ENCODE results near the gene GOLGA7B.

GOLGA7B gene

DNA sequence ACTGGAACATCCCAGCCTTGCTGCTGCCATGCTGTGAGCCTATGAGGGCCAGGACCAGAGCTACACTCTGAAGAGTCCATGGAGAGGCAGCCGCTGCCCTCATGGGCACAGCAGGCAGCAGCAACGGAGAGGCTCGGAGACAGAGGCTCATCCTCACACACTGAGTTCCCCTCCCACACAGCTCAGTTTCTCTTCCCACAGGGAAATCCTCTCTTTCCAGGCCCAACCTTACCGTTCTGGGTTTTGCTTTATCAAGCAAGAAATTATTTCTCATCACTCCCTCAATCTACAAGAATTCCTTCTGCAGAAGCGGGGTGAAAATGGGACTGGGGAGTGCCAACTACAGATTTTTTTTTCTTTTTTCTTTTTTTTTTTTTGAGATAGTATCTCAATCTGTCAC, 36.6 kb downstream of the GOLGA7B start:
- no peak for DNase-seq (ENCODE audit: low spot score in 2 of 2)
- no peaks in the 10 kb centered on the region for H3K9me3 ChIP-seq
- H3K4me1 ChIP-seq = no peaks in the 10 kb centered on the region
- in situ Hi-C loops (cut with MboI; ENCODE audit: low sequenced_read_pairs) = no loop called here
- no peaks in the 10 kb centered on the region for H3K36me3 ChIP-seq (replicated peaks)
- H3K4me3 ChIP-seq = no peak overlapping the region
- 0 out of 2 replicates have a peak, but pooled peaks cover 3% of the 10 kb centered on the region for H3K27me3 ChIP-seq (ENCODE audit: low read depth)

DNA sequence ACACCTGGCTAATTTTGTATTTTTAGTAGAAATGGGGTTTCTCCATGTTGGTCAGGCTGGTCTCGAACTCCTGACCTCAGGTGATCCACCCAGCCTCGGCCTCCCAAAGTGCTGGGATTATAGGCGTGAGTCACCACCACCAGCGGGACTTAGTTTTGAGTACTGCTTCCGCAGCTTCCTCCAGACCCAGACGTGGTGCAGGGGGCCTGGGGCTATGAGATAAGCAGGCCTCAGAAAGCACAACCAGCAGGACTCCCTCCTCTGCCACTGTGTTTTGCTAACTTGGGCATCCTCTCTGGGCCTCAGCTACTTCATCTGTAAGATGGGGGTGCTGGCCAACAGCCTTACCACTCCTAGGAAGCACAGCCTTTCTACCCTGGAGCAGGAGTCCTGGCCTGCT, 37.8 kb downstream of the GOLGA7B start:
- in situ Hi-C loops (cut with MboI; ENCODE audit: low sequenced_read_pairs) = no loop called here
- Histone ChIP-seq H3K9me3 (no peaks in the 10 kb centered on the region), H3K4me1 (no peaks in the 10 kb centered on the region), H3K4me3 (no peak overlapping the region), H3K36me3 (replicated peaks) (no peaks in the 10 kb centered on the region), H3K27me3 (ENCODE audit: low read depth) (0 out of 2 replicates have a peak, but pooled peaks cover 3% of the 10 kb centered on the region)
- no peak for DNase-seq (ENCODE audit: low spot score in 2 of 2)

DNA sequence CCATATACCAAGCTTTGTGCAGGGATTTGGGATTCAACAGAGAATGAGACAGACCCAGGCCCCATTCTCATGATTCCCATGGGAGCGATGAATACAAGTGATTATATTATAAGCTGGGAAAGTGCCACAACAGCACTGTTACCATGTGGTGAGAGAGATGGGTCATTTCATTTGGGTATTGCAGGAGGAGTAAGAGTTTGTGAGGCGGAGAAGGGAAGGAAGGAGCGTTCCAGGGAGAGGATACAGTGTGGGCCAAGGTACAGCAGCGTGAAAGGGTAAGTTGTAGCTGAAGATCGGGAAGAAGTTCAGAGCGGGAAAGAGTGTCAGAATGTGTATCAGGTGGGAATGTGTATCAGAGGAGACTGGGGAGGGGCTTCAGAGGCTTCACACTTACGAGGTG, 38.5 kb downstream of the GOLGA7B start:
- Histone ChIP-seq H3K36me3 (replicated peaks) (no peaks in the 10 kb centered on the region), H3K4me3 (no peak overlapping the region), H3K4me1 (no peaks in the 10 kb centered on the region), H3K27me3 (ENCODE audit: low read depth) (0 out of 2 replicates have a peak, but pooled peaks cover 3% of the 10 kb centered on the region), H3K9me3 (no peaks in the 10 kb centered on the region)
- DNase-seq (ENCODE audit: low spot score in 2 of 2) = no peak
- in situ Hi-C loops (cut with MboI; ENCODE audit: low sequenced_read_pairs) = no loop called here

DNA sequence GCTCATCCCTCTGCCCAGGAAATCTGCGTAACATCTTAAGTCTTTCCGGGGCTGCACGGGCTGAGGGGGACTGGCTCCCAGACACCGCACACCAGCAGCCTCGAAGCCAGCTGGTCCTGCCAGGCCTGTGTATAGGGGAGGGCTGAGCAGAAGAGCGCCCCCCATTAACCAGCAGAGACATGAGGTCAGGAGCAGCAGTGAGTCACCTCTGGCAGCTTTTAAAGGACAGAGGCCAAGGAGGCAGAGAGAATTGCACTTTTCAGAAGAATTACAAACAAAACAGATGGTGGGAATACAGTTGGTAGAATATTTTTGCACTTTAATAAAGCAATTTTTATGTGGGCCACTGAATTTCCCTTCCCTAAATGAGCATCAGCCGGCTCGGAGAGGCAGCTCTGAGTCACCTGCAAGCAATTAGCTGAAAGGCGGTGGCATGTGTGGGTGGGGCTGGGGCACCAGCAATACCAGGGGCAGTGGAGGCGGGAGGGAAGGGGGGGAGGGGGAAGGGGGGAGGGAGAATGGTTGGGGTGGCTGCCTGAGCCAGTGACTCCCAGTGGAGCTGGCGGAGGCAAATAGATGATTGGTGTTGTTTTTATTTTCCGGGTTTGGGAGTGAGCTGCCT, 39.1 kb downstream of the GOLGA7B start:
- no peak overlapping the region for H3K4me3 ChIP-seq
- no peak for DNase-seq (ENCODE audit: low spot score in 2 of 2)
- H3K4me1 ChIP-seq = no peaks in the 10 kb centered on the region
- peaks cover 4% of the 10 kb centered on the region; the same call in 1 of the 2 replicates for H3K27me3 ChIP-seq (ENCODE audit: low read depth)
- H3K9me3 ChIP-seq = no peaks in the 10 kb centered on the region
- in situ Hi-C loops (cut with MboI; ENCODE audit: low sequenced_read_pairs) = no loop called here
- H3K36me3 ChIP-seq (replicated peaks) = no peaks in the 10 kb centered on the region

DNA sequence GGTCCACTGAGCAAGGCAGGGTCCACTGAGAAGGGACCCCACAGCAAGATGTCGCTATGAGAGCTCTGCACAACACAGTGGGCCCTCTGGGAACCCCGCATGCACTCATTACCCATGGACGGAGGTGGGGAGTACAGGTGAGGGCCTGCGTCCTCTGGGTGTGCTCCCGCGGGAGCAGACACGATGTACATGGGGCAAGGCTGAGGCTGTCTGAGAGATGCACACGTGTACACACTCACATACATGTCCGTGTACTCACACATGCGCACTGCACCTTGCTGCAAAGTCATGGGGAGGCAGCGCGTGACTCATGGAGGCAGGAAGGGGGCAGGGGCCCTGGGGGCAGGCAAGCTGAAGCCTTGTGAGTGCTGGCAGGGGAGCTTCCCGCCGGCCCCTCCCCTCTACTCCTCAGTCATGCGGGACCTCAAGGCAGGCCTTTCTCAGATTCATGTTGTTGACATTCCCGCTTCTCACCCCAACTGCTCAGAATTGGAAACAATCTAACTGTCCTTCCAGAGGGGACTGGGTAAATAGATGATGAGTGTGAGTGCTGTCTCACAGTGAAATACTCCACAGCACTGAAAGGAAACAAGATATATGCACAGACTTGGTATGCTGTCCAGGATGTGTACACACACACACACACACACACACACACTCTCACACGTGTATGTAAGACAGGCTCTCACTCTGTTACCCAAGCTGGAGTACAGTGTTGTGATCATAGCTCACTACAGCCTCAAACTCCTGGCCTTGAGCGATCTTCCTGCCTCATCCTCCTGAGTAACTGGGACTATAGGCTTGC, 40.0 kb downstream of the GOLGA7B start:
- in situ Hi-C loops (cut with MboI; ENCODE audit: low sequenced_read_pairs) = no loop called here
- no peak for DNase-seq (ENCODE audit: low spot score in 2 of 2)
- no peaks in the 10 kb centered on the region for H3K36me3 ChIP-seq (replicated peaks)
- H3K4me3 ChIP-seq = no peak overlapping the region
- peaks cover 8% of the 10 kb centered on the region; the same call in 1 of the 2 replicates for H3K27me3 ChIP-seq (ENCODE audit: low read depth)
- H3K4me1 ChIP-seq = no peaks in the 10 kb centered on the region
- H3K9me3 ChIP-seq = no peaks in the 10 kb centered on the region

DNA sequence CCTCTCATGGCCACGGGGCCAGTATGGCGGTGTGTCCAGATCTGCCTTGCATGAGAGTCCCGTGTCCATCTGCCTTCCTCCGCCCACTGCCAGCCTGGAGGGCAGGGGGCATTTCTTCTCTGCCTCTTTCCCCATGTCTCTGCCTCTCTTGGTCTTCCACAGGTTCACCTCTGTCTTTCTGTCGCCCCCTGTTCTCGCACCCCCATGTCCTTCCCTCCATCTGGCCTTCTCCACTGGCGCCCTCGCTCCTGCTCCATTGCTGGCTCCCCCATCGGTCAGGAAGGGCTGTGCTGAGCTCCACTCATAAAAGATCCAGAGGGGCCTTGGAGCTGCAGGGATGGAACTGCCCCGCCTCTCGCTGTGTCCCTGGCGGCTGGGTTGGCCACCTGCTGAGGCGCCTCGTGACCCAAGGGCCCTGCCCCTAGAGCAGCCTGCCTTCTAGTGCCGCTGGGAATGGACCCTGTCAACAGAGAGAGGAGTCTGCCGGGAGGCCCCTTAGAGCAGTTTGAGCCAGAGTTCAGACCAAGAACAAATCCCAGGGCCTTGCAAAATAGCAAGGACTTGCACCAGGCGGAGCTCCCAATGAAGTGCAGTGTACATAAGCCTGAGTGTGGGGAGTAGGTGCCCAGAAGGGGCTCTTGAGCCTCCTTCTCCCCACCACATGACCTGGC, 42.0 kb downstream of the GOLGA7B start:
- Histone ChIP-seq H3K4me1 (no peaks in the 10 kb centered on the region), H3K9me3 (no peaks in the 10 kb centered on the region), H3K36me3 (replicated peaks) (no peaks in the 10 kb centered on the region), H3K4me3 (no peak overlapping the region), H3K27me3 (ENCODE audit: low read depth) (peaks cover 8% of the 10 kb centered on the region; the same call in 1 of the 2 replicates)
- DNase-seq (ENCODE audit: low spot score in 2 of 2) = no peak
- in situ Hi-C loops (cut with MboI; ENCODE audit: low sequenced_read_pairs) = no loop called here

DNA sequence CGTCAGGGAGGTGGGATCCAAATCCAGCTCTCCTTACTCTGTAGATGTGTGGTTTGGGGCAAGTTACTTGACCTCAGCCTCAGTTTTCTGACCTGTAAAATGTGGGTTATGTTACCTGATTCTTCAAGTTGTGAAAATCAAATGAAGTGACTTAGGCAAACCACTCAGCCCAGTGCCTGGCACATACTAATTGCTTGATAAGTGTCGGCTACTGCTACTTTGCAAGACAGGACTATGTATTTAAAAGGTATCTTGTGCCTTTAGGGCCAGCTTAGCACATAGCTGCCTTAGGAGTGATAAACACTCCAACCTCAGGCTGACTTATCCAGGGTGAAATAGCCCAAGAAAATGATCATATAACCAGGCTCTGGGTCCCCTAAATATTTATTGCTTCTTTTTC, 42.9 kb downstream of the GOLGA7B start:
- Histone ChIP-seq H3K27me3 (ENCODE audit: low read depth) (peaks cover 8% of the 10 kb centered on the region; the same call in 1 of the 2 replicates), H3K4me3 (no peak overlapping the region), H3K4me1 (no peaks in the 10 kb centered on the region), H3K36me3 (replicated peaks) (no peaks in the 10 kb centered on the region), H3K9me3 (no peaks in the 10 kb centered on the region)
- DNase-seq (ENCODE audit: low spot score in 2 of 2) = no peak
- in situ Hi-C loops (cut with MboI; ENCODE audit: low sequenced_read_pairs) = no loop called here

DNA sequence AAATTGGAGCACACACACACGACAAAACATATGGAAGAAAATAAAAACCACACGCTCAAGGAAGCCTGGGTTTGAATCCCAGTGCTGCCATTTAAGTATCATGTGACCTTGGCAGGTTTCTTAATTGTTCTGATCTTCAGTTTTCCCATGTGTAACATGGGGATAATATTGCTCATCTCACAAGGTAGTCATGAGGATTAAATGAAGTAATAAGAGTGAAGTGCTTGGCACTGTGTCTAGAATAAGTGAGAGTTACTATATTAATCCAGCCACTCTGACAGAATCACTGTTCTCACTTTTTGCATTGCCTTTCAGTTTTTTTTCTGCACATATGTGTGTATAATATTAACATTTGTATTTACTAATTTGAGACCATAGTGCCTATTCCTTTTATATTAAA, 43.3 kb downstream of the GOLGA7B start:
- no peaks in the 10 kb centered on the region for H3K4me1 ChIP-seq

DNA sequence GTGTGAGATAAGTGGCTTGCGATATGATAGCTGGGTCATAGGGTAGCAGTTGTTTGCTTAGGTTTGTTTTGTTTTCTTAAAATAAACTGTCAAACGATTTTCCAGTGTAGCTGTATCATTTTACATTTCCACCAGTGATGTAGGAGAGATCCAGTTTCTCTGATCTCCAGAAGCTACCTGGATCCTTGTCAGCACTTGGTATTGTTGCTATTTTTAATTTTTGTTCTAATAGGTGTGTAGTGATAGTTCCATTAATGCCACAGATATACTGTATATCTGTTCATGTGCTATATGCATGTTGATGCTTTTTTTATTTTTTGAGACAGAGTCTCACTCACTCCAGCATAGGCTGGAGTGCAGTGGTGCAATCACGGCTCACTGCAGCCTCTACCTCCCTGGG, 44.4 kb downstream of the GOLGA7B start:
- H3K4me1 ChIP-seq = no peaks in the 10 kb centered on the region
- DNase-seq (ENCODE audit: low spot score in 2 of 2) = no peak
- no peaks in the 10 kb centered on the region for H3K9me3 ChIP-seq
- H3K4me3 ChIP-seq = no peak overlapping the region
- H3K27me3 ChIP-seq (ENCODE audit: low read depth) = peaks cover 5% of the 10 kb centered on the region; the same call in 1 of the 2 replicates
- no peaks in the 10 kb centered on the region for H3K36me3 ChIP-seq (replicated peaks)
- in situ Hi-C loops (cut with MboI; ENCODE audit: low sequenced_read_pairs) = no loop called here

More for the DNA sequence above, 43.3 kb downstream of the GOLGA7B start:
- H3K9me3 ChIP-seq = no peaks in the 10 kb centered on the region
- peaks cover 8% of the 10 kb centered on the region; the same call in 1 of the 2 replicates for H3K27me3 ChIP-seq (ENCODE audit: low read depth)
- H3K4me3 ChIP-seq = no peak overlapping the region
- DNase-seq (ENCODE audit: low spot score in 2 of 2) = no peak
- no peaks in the 10 kb centered on the region for H3K36me3 ChIP-seq (replicated peaks)
- in situ Hi-C loops (cut with MboI; ENCODE audit: low sequenced_read_pairs) = no loop called here

DNA sequence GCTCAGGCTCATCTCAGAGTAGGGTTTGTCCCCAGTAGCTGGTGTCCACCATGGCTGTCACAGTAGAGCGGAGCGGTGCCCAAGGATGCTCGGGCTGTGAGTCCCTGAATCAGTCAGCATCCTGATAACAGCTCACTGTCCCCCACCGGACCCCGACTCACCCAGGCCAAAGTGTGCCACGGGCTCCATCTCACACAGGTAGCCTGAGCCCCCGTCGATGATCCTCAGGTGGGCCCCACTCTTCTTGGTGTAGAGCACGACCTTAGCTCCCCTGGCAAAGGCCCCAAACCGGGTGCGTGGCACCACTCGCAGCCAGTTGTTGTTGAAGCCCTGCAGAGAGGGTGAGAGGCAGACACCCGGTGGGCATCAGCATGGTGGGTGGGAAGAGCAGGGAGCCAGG, 45.4 kb downstream of the GOLGA7B start:
- H3K36me3 ChIP-seq (replicated peaks) = no peaks in the 10 kb centered on the region
- no peaks in the 10 kb centered on the region for H3K9me3 ChIP-seq
- in situ Hi-C loops (cut with MboI; ENCODE audit: low sequenced_read_pairs) = no loop called here
- no peak for DNase-seq (ENCODE audit: low spot score in 2 of 2)
- no peaks in the 10 kb centered on the region for H3K4me1 ChIP-seq
- H3K4me3 ChIP-seq = no peak overlapping the region
- peaks cover 5% of the 10 kb centered on the region; the same call in 1 of the 2 replicates for H3K27me3 ChIP-seq (ENCODE audit: low read depth)

DNA sequence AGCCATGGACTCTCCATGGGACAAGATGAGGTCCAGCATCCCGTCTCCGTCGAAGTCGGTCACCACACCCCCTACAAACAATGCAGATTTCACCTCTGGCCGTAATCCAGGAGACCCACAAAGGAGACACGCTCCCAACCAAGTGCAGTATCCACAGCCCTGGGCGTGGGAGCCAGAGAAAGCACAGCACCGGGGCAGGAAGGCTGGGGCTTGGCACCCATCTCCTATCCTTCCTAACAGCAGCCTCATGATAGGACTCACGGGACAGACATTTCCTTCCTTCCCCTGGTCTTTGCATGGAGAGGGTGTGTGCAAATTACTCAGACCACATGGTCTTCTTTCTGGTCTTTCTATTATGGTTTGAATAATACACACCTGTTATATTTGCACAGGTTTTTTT, 46.3 kb downstream of the GOLGA7B start:
- Histone ChIP-seq H3K4me3 (no peak overlapping the region), H3K9me3 (no peaks in the 10 kb centered on the region), H3K4me1 (no peaks in the 10 kb centered on the region), H3K36me3 (replicated peaks) (no peaks in the 10 kb centered on the region), H3K27me3 (ENCODE audit: low read depth) (peaks cover 5% of the 10 kb centered on the region; the same call in 1 of the 2 replicates)
- in situ Hi-C loops (cut with MboI; ENCODE audit: low sequenced_read_pairs) = no loop called here
- no peak for DNase-seq (ENCODE audit: low spot score in 2 of 2)

DNA sequence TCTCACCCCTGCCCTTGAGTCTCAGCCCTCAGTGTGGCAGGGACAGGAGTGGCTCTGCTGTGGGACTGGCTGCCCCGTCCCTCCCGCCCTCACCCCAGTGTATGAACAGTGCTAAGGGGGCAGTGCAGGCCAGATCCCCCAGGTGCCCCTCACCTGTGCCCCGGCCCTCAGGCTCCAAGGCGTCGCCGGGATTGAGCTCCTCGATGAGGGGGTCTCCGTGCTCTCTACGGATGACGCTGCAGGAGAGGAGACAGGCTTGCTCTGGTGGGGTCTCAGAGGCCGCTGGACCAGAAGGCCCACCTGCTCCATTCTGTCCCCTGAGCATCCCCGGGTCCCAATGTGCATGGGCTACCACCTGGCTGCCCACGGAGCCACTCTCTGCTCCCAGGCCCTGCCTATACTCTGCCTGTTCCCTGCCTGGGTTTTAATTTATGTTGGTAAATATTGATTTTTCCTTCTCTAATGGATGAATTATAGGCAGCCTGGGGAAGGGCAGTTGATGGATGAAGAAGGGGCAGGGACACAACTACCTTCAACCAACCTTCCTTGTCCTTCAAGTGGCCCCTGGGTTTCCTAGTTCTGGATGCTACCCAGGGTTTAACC, 47.2 kb downstream of the GOLGA7B start:
- in situ Hi-C loops (cut with MboI; ENCODE audit: low sequenced_read_pairs) = no loop called here
- DNase-seq (ENCODE audit: low spot score in 2 of 2) = no peak
- no peaks in the 10 kb centered on the region for H3K4me1 ChIP-seq
- H3K4me3 ChIP-seq = no peak overlapping the region
- peaks cover 5% of the 10 kb centered on the region; the same call in 1 of the 2 replicates for H3K27me3 ChIP-seq (ENCODE audit: low read depth)
- no peaks in the 10 kb centered on the region for H3K9me3 ChIP-seq
- H3K36me3 ChIP-seq (replicated peaks) = no peaks in the 10 kb centered on the region

DNA sequence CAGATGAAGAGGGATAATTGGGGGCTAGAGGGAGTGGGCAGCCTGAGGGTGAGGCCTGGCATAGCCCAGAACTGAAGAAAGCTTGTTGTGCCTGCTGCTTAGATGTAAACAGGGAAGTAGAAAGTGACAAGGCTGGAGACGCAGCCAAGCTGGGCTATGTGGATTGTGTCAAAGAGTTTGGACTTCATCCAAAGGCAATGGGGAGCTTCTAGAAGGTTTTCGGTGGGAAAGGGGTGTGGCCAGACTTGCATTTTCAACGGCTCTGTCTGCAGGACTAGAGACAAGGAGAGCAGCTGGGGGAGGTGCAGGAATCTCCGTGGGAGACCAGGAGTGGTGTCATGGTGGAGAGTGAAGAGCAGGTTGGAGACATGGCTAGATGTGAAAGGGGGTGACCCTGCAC, 48.8 kb downstream of the GOLGA7B start:
- DNase-seq (ENCODE audit: low spot score in 2 of 2) = no peak
- H3K4me1 ChIP-seq = no peaks in the 10 kb centered on the region
- H3K4me3 ChIP-seq = no peak overlapping the region
- in situ Hi-C loops (cut with MboI; ENCODE audit: low sequenced_read_pairs) = no loop called here
- peaks cover 5% of the 10 kb centered on the region; the same call in 1 of the 2 replicates for H3K27me3 ChIP-seq (ENCODE audit: low read depth)
- H3K9me3 ChIP-seq = no peaks in the 10 kb centered on the region
- H3K36me3 ChIP-seq (replicated peaks) = no peaks in the 10 kb centered on the region

All from HAP-1 (cell line).